IMR-90 (cell line): ENCODE results near the gene METTL5. TPM values are rescaled to one million over a fixed set of nuclear protein-coding genes. Genes with fewer than 3 reads are reported as not detected.
A peak's percentile ranks its signal among the peaks of the same experiment; 100 is the strongest.
"Not testable (repeated sequence)": the region's sequence is repeated elsewhere in the genome, so short reads cannot be mapped to it uniquely, and the experiment has no call there.

Experiments used
- ATAC-seq: fragments of 200-7000 bp; cut with Tn5 transposase; 2 replicates; pipeline ENCODE4 v1.9.1; 2020; ENCODE audit warnings: low read depth, mild to moderate bottlenecking, moderate library complexity
- BruUV-seq: library from RNA; stranded (reverse); fragments of 400-500 nt; replicated peaks from 2 replicates; lab custom pipeline; 2021; lab: Mats Ljungman, UMichigan
- CTCF ChIA-PET: fragments of 300-600 bp; formaldehyde crosslinking; extraction: SDS; loops from one replicate; lab custom pipeline; 2021; ENCODE audit warnings: antibody characterized with exemption; lab: Yijun Ruan, JAX
- POLR2A ChIA-PET: fragments of 300-600 bp; sonication (Branson Sonifier 250); formaldehyde crosslinking; loops from one replicate; lab custom pipeline; 2022; ENCODE audit warnings: antibody characterized with exemption; ENCODE audit not compliant: unreplicated experiment; lab: Charles Lee
- DNase-seq: peaks from one replicate; pipeline ENCODE4 v3.0.0; 2013
- H2AFZ ChIP-seq: replicated peaks from 2 replicates; pipeline ENCODE3; 2013; ENCODE audit warnings: low read length, mild to moderate bottlenecking; ENCODE audit not compliant: poor library complexity
- H2AK5ac ChIP-seq: 2 replicates; pipeline ENCODE4 v1.6.1; 2013; ENCODE audit warnings: low read depth, low read length, inconsistent platforms
- H2AK9ac ChIP-seq: replicated peaks from 2 replicates; pipeline ENCODE3; 2013; ENCODE audit warnings: mild to moderate bottlenecking, low read depth, low read length, moderate library complexity; ENCODE audit not compliant: poor library complexity
- H2BK120ac ChIP-seq: 2 replicates; pipeline ENCODE4 v1.6.1; 2013; ENCODE audit warnings: low read depth, low read length, inconsistent platforms
- H2BK15ac ChIP-seq: 3 replicates; pipeline ENCODE4 v1.6.1; 2013; ENCODE audit warnings: low read depth, low read length, inconsistent platforms
- H2BK20ac ChIP-seq: 2 replicates; pipeline ENCODE4 v1.6.1; 2013; ENCODE audit warnings: low read depth, mild to moderate bottlenecking, inconsistent platforms, low read length, moderate library complexity
- H2BK5ac ChIP-seq: 2 replicates; pipeline ENCODE4 v1.6.1; 2013; ENCODE audit warnings: mild to moderate bottlenecking, low read depth, low read length, inconsistent platforms; ENCODE audit not compliant: poor library complexity, severe bottlenecking
- H3K14ac ChIP-seq: replicated peaks from 2 replicates; pipeline ENCODE4 v1.6.1; 2013; ENCODE audit warnings: low read depth, low read length, inconsistent platforms
- H3K18ac ChIP-seq: 2 replicates; pipeline ENCODE4 v1.6.1; 2013; ENCODE audit warnings: low read depth, low read length, control low read depth
- H3K23ac ChIP-seq: 2 replicates; pipeline ENCODE4 v1.6.1; 2013; ENCODE audit warnings: low read depth, low read length, inconsistent platforms
- H3K27ac ChIP-seq: 2 replicates; pipeline ENCODE4 v1.5.1; 2013; ENCODE audit warnings: mild to moderate bottlenecking, control low read depth, low read length; ENCODE audit not compliant: insufficient read depth
- H3K27me3 ChIP-seq: 2 replicates; pipeline ENCODE4 v1.6.1; 2013; ENCODE audit warnings: low read length; ENCODE audit not compliant: control insufficient read depth, insufficient read depth
- H3K36me3 ChIP-seq: 2 replicates; pipeline ENCODE4 v1.6.1; 2013; ENCODE audit warnings: low read length, mixed read lengths; ENCODE audit not compliant: control insufficient read depth, insufficient read depth
- H3K4ac ChIP-seq: 2 replicates; pipeline ENCODE4 v1.6.1; 2013; ENCODE audit warnings: low read depth, low read length, inconsistent platforms
- H3K4me1 ChIP-seq: 2 replicates; pipeline ENCODE4 v1.6.1; 2013; ENCODE audit warnings: low read length, mixed read lengths; ENCODE audit not compliant: control insufficient read depth, insufficient read depth
- H3K4me2 ChIP-seq: 2 replicates; pipeline ENCODE4 v1.6.1; 2013; ENCODE audit warnings: low read depth, mild to moderate bottlenecking, control low read depth, low read length, moderate library complexity
- H3K4me3 ChIP-seq: 2 replicates; pipeline ENCODE4 v1.5.1; 2013; ENCODE audit warnings: low read depth, mild to moderate bottlenecking, control low read depth, low read length, moderate library complexity; ENCODE audit not compliant: insufficient read depth
- H3K56ac ChIP-seq: 2 replicates; pipeline ENCODE4 v1.6.1; 2013; ENCODE audit warnings: low read length, inconsistent platforms; ENCODE audit not compliant: insufficient read depth; ENCODE audit errors: extremely low read depth
- H3K79me1 ChIP-seq, 2 experiments: 2 replicates each; pipeline ENCODE4 v1.6.1; 2013; ENCODE audit warnings: low read length in 2 of 2, inconsistent platforms in 1 of 2, low read depth in 1 of 2
- H3K9ac ChIP-seq: 2 replicates; pipeline ENCODE4 v1.6.1; 2013; ENCODE audit warnings: low read depth, low read length, control low read depth
- H3K9me1 ChIP-seq: 2 replicates; pipeline ENCODE4 v1.6.1; 2013; ENCODE audit warnings: low read length, inconsistent platforms; ENCODE audit not compliant: insufficient read depth
- H3K9me3 ChIP-seq: 2 replicates; pipeline ENCODE4 v1.6.1; 2013; ENCODE audit warnings: low read length; ENCODE audit not compliant: control insufficient read depth, insufficient read depth
- H4K20me1 ChIP-seq: 2 replicates; pipeline ENCODE4 v1.6.1; 2013; ENCODE audit warnings: low read length, inconsistent platforms; ENCODE audit not compliant: insufficient read depth
- H4K5ac ChIP-seq: 2 replicates; pipeline ENCODE4 v1.6.1; 2013; ENCODE audit warnings: mild to moderate bottlenecking, low read depth, low read length, control low read depth
- H4K8ac ChIP-seq, 2 experiments: 2 replicates each; pipeline ENCODE4 v1.6.1; 2013; ENCODE audit warnings: low read depth in 2 of 2, low read length in 2 of 2, control low read depth in 1 of 2, inconsistent platforms in 1 of 2
- H4K91ac ChIP-seq: 2 replicates; pipeline ENCODE4 v1.6.1; 2013; ENCODE audit warnings: low read depth, low read length, inconsistent platforms; ENCODE audit not compliant: insufficient read depth
- WGBS, 2 experiments: methylation state at CpG; one replicate each; pipeline versions ENCODE4 v1.1.5 to v1.1.7; 2013; ENCODE audit warnings: missing lambda C conversion rate in 2 of 2; ENCODE audit not compliant: insufficient read length in 1 of 2; ENCODE audit errors: extremely low coverage in 2 of 2; 5-methylcytosine and 5-hydroxymethylcytosine counted together
- dilution Hi-C: fragments of 300-500 bp; cut with HindIII; formaldehyde crosslinking; loops from one replicate; pipeline ENCODE4 v1.14.3; 2018; ENCODE audit warnings: low sequenced_read_pairs; ENCODE audit not compliant: unreplicated experiment
- in situ Hi-C: fragments of 300-500 bp; cut with MboI; formaldehyde crosslinking; loops from 3 replicates; pipeline ENCODE4 v1.14.3; 2019; ENCODE audit warnings: low sequenced_read_pairs, inconsistent platforms, mixed read lengths
- intact Hi-C: fragments of 100-400 bp; cut with micrococcal nuclease; formaldehyde crosslinking; loops from 2 replicates; pipeline ENCODE4 v1.10.0; 2022
- polyA plus RNA-seq, 3 experiments: library from polyadenylated mRNA; depleted of rRNA; stranded (reverse); fragments of >200 nt; gene quantifications; 2 replicates each; pipeline ENCODE4 v1.2.3, GENCODE V29; 2012; ENCODE audit warnings: low replicate concordance in 1 of 3
- total RNA-seq: library from RNA; depleted of rRNA; stranded (reverse); fragments of >200 nt; gene quantifications from 2 replicates; pipeline ENCODE4 v1.2.3, GENCODE V29; 2012

The METTL5 gene
- total and polyA plus RNA-seq, 2 of the 4 experiments (the other 2 are of a cell fraction): 38.3 to 49.8 TPM

GRCh38 chr2:169820101-169820500 is 4.6 kb downstream of the METTL5 start:
- in situ Hi-C loops: loop anchor here (25.0 kb wide), 1 partner anchor 1117 kb away; the partner anchor contains the start of gene GORASP2
- CTCF ChIA-PET: interaction anchor here (0.5 to 0.7 kb wide), 3 partner anchors 8 to 58 kb away, joined by 3 read pairs; no protein-coding TSS in a partner anchor
- POLR2A ChIA-PET: not testable (repeated sequence)

More at GRCh38 chr2:169820101-169820500, 4.6 kb downstream of the METTL5 start:
- ATAC-seq, intact Hi-C loops, H2BK120ac ChIP-seq, H3K4me2 ChIP-seq, H2AFZ ChIP-seq, H3K27me3 ChIP-seq, BruUV-seq, H4K8ac ChIP-seq, H2BK20ac ChIP-seq, H2BK15ac ChIP-seq, H3K4me1 ChIP-seq, H4K5ac ChIP-seq, H3K9me1 ChIP-seq, H3K18ac ChIP-seq, H2AK9ac ChIP-seq, H3K27ac ChIP-seq, H2AK5ac ChIP-seq, H3K36me3 ChIP-seq, H3K4ac ChIP-seq, H3K4me3 ChIP-seq, H3K9me3 ChIP-seq, H3K9ac ChIP-seq, H3K14ac ChIP-seq, dilution Hi-C loops, H4K91ac ChIP-seq, H4K20me1 ChIP-seq, H2BK5ac ChIP-seq, H3K56ac ChIP-seq: not testable (repeated sequence)
- DNase-seq: peak; percentile 31
- H3K79me1 ChIP-seq: peaks cover 21 to 53% of the 10 kb centered on the region in 2 experiments
- H3K23ac ChIP-seq: 0 out of 2 replicates have a peak overlapping the region, but pooled peaks have one; percentile 42
- WGBS, 2 experiments: no CpG with 5 or more reads among the region's 7 CpGs
